Epithelial cell of prostate (primary cell): ENCODE data around the gene ZNF432.
"Not testable (repeated sequence)": the region's sequence is repeated elsewhere in the genome, so short reads cannot be mapped to it uniquely, and the experiment has no call there.

Experiments used
- DNase-seq: peaks from one replicate; pipeline ENCODE4 v3.0.0-alpha.2; 2011; ENCODE audit warnings: low read depth, low spot score
- H3K27ac ChIP-seq: fragments of 450-650 bp; 2 replicates; pipeline ENCODE4 v1.5.1; 2017; ENCODE audit warnings: mild to moderate bottlenecking

Gene ZNF432

DNA sequence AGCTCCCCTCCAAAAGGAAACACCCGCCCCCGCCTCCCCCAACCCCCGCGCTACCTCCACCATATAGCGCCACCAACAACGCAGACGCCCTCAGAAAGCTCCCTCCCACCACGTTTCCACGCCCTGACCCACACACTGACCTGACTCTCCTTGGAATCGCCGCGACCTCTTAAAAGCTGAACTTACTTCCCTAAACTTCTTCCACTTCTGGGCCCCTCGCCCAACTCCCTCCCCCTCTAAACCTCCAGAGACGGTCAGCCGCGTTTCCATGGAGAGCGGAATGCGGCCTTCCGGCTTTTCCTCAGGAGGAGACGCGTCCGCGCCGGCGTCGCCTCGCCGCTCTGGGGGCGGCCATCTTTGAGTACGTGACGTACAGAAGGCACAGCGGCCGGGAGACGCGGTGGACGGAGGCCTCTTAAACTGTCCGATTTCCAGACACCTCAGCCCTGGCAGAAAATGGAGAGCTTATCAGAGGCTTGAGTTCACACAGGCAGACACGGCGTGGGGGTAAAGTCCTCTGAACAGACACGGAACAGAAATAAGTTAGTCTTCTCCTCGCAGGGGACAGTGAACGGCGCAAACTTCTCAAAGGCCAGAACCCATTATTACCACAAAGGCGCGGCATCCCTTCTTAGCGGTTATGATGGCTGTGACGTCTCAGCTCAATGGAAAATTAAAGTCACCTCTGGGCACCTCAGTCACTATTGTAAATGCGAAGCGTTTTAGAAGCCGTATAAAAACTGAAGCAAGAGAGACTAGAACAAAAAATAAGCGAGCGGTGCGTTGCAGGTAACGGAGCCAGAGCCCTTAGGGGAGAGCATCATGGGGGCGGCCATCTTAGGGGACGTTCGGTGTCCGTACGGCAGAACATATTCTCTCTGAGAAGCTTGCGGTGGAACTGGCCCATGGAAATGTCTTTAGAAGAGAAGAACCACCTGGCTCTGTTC lies at the start of gene ZNF432:
TSS of gene ZNF432 (minus strand) at position 284 of the 947 bp plus-strand sequence. CDS start 1,970 bp downstream, outside the sequence.
- peak within 1 kb of the TSS; percentile 66 for H3K27ac ChIP-seq
- no peak for DNase-seq

DNA sequence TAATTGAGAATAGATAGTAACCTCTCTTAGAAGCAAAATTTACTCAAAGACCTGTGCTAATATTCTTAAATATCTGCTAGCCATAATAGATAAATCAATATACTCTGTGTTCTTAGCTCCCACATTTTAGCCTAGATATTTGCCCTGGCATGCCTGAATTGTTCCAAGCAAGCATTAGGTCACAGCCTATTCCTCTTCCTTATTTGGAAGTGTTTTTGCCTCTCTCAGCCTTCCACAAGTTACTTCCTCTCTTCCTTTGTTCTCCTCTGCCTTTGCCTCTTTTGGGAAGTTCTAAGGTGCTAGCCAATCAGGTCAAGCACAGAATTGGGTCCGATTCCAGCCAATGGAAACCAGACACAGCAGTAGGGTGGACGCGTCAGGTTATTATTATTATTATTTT lies 47.8 kb upstream of the ZNF432 start:
- peak; percentile 5 for DNase-seq

GRCh38 chr19:52095172-52096014 lies 46.8 kb upstream of the ZNF432 start, which contains the start of gene ZNF841:
TSS of gene ZNF841 (minus strand) at chr19:52095765. CDS start at chr19:52084801, 10,964 bp downstream.
- peak; percentile 77 for DNase-seq
- peak within 1 kb of the TSS; percentile 95 for H3K27ac ChIP-seq

More for the DNA sequence above, 47.8 kb upstream of the ZNF432 start:
- peak overlapping the region; percentile 95 for H3K27ac ChIP-seq

GRCh38 chr19:52094526-52095130 lies 46.0 kb upstream of the ZNF432 start:
- H3K27ac ChIP-seq = peak overlapping the region; percentile 95
- DNase-seq = no peak

DNA sequence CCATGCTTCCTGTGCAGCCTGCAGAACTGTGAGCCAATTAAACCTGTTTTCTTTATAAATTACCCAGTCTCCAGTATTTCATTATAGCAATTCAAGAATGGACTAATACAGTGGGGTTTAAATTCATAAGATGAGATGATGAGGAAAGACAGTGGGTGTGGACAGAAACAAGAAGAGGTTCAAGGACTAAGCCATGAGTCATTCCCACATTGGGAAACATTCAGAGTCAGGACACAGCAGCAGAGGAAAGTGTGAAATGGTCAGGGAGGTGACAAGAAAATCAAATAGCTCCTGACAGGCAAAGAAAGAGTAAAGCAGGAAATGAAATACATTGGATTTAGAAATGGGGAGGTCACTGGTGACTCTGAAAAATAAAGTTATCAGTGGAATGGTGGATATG lies 37.8 kb upstream of the ZNF432 start:
- peak; percentile 29 for DNase-seq
- peak overlapping the region; percentile 64 for H3K27ac ChIP-seq

- peak; percentile 77 for DNase-seq
- H3K27ac ChIP-seq = peak overlapping the region; percentile 63
Observed at GRCh38 chr19:52070496-52070895, 21.9 kb upstream of the ZNF432 start.

- no peak for DNase-seq
- H3K27ac ChIP-seq = peak overlapping the region; percentile 63
Observed at GRCh38 chr19:52069653-52070052, 21.0 kb upstream of the ZNF432 start.

DNA sequence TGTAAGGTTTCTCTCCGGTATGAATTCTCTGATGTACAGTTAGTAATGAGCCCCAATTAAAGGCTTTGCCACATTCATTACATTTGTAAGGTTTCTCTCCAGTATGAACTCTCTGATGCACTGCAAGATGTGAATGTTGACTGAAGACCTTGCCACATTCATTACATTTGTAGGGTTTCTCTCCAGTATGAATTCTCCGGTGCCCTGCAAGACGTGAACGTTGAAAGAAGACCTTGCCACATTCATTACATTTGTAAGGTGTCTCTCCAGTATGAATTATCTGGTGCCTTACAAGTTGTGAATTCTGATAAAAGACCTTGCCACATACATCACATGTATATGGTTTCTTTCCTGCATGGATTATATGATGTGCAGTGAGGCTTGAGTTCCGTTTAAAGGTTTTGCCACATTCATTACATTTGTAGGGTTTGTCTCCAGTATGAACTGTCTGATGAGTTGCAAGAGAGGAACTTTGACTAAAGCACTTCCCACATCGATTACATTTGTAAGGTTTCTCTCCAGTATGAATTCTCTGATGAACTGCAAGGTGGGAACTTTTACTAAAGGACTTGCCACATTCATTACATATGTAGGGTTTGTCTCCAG lies 17.7 kb upstream of the ZNF432 start:
- no peak overlapping the region for H3K27ac ChIP-seq
- no peak for DNase-seq

GRCh38 chr19:52065399-52065798 lies 16.8 kb upstream of the ZNF432 start:
- H3K27ac ChIP-seq = no peak overlapping the region
- DNase-seq = no peak

DNA sequence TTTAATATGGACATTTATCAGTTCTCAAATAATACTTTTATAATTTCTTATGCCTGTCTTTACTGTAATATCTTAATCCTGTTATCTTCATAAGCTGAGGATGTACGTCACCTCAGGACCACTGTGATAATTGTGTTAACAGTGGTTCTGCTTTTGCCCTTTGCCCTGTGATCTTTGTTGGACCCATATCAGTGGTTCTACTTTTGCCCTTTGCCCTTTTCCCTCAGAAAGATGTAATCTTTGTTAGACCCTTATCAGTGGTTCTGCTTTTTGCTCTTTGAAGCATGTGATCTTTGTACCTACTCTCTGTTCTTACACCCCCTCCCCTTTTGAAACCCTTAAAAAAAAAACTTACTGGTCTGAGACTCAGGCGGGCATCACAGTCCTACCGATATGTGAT lies 7.8 kb upstream of the ZNF432 start:
- not testable (repeated sequence) for H3K27ac ChIP-seq, DNase-seq

DNA sequence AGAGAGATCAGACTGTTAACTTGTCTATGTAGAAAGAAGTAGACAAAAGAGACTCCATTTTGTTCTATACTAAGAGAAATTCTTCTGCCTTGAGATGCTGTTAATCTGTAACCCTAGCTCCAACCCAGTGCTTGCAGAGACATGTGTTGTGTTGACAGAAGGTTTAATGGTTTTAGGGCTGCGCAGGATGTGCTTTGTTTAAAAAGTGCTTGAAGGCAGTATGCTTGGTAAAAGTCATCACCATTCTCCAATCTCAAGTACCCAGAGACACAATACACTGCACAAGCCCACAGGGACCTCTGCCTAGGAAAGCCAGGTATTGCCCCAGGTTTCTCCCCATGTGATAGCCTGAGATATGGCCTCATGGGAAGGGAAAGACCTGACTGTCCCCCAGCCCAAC lies 3.1 kb upstream of the ZNF432 start:
- peak; percentile 75 for DNase-seq
- H3K27ac ChIP-seq = peak overlapping the region; percentile 69

DNA sequence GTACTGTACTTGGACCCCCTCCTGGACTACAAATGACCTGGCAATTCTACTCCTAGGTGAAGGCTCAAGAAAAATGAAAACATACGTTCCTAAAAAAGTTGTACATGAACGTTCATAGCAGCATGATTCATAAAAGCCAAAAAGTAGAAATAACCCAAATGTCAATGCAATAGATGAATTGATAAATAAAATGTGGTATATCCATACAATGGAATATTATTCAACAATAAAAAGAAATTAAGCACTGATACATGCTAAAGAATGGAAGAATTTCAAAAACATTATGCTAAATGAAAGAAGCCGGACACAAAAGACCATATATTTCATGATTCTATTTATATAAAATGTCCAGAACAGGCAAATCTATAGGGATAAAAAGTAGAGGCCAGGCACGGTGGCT lies 9.5 kb downstream of the ZNF432 start:
- no peak overlapping the region for H3K27ac ChIP-seq
- no peak for DNase-seq

DNA sequence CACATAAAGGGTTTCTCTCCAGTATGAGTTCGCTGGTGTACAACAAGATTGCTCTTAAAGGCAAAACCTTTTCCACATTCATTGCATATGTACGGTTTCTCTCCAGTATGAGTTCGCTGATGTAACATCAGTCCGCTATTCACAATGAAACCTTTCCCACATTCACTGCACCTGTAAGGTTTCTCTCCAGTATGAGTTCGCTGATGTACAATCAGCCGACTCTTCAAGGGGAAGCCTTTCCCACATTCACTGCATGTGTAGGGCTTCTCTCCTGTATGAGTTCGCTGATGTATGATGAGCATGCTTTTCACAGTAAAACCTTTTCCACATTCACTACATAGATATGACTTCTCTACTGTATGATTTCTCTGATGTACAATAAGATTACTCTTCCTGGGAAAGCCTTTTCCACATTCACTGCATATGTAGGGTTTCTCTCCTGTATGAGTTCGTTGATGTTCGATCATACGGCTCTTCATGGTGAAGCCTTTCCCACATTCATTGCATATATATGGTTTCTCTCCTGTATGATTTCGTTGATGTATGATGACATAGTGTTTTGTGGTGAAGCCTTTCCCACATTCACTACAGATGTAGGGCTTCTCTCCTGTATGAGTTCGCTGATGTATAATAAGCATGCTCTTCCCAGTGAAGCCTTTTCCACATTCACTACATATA lies 14.4 kb downstream of the ZNF432 start:
- no peak for DNase-seq
- H3K27ac ChIP-seq = no peak overlapping the region

- peak overlapping the region; percentile 79 for H3K27ac ChIP-seq
- DNase-seq = no peak
Observed at GRCh38 chr19:52028780-52029123, 19.9 kb downstream of the ZNF432 start.

GRCh38 chr19:52028027-52028779 lies 20.4 kb downstream of the ZNF432 start, which contains the start of gene ZNF614:
TSS of gene ZNF614 (minus strand) at chr19:52028379. CDS start at chr19:52025745, 2,634 bp downstream.
- H3K27ac ChIP-seq = peak within 1 kb of the TSS; percentile 79
- peak; percentile 45 for DNase-seq

DNA sequence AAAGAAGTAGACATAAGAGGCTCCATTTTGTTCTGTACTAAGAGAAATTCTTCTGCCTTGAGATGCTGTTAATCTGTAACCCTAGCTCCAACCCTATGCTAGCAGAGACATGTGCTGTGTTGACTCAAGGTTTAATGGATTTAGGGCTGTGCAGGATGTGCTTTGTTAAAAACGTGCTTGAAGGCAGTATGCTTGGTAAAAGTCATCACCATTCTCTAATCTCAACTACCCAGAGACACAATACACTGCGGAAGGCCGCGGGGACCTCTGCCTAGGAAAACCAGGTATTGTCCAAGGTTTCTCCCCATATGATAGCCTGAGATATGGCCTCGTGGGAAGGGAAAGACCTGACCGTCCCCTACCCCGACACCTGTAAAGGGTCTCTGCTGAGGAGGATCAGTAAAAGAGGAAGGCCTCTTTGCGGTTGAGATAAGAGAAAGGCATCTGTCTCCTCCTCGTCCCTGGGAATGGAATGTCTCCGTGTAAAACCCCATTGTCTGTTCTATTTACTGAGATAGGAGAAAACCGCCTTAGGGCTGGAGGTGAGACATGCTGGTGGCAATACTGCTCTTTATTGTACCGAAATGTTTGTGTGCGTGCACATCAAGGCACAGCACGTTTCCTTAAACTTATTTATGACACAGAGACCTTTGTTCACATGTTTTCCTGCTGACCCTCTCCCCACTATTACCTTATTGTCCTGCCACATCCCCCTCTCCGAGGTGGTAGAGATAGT lies 22.2 kb downstream of the ZNF432 start:
- not testable (repeated sequence) for DNase-seq
- H3K27ac ChIP-seq = peak overlapping the region; percentile 79

DNA sequence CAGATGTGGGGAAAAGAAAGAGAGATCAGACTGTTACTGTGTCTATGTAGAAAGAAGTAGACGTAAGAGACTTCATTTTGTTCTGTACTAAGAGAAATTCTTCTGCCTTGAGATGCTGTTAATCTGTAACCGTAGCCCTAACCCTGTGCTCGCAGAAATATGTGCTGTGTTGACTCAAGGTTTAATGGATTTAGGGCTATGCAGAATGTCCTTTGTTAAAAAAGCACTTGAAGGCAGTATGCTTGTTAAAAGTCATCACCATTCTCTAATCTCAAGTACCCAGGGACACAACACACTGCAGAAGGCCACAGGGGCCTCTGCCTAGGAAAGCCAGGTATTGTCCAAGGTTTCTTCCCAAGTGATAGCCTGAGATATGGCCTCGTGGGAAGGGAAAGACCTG lies 24.2 kb downstream of the ZNF432 start:
- DNase-seq, H3K27ac ChIP-seq: not testable (repeated sequence)

DNA sequence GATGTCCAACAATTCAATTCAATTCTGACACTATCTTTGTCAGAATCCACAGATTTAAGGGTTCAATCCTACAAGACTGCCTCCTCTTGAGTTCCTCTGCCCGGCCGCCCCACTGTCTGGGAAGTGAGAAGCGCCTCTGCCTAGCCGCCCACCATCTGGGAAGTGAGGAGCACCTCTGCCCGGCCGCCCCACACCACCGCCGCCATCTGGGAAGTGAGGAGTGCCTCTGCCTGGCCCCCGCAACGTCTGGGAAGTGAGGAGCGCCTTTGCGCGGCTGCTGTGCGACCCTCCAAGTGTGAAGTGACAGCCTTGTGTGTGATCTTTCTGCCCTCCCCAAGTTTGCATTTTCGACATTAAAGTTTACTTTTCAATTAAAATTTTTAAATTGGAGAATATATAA lies 26.4 kb downstream of the ZNF432 start:
- no peak for DNase-seq
- no peak overlapping the region for H3K27ac ChIP-seq
